CD14-positive monocyte (primary cell): ENCODE data around the gene BCR. TPM values are rescaled to one million over a fixed set of nuclear protein-coding genes. Genes with fewer than 3 reads are reported as not detected.

Source experiments
- DNase-seq, 3 donors: peaks; one replicate each; pipeline ENCODE4 v3.0.0-alpha.2; 2011 to 2022
- H2AFZ ChIP-seq: 2 replicates; pipeline ENCODE4 v1.6.0; 2012; ENCODE audit warnings: mild to moderate bottlenecking, low read depth, low read length, inconsistent platforms; ENCODE audit not compliant: insufficient read depth, poor library complexity, severe bottlenecking
- H3K27ac ChIP-seq, 2 donors: 1 replicate in 1 of 2; 2 replicates in 1 of 2; pipeline ENCODE4 v1.5.1; 2012 to 2013; ENCODE audit warnings: low read length in 2 of 2, control low read depth in 1 of 2, inconsistent platforms in 1 of 2, low read depth in 1 of 2, mild to moderate bottlenecking in 1 of 2
- H3K27me3 ChIP-seq, 2 donors: one replicate each; pipeline versions ENCODE4 v1.6.0 to v1.6.1; 2011 to 2013; ENCODE audit warnings: low read length in 2 of 2; ENCODE audit not compliant: control insufficient read depth in 2 of 2, insufficient read depth in 2 of 2
- H3K36me3 ChIP-seq, 2 donors: replicated peaks in 1 of 2; 1 replicate in 1 of 2; 2 replicates in 1 of 2; pipeline versions ENCODE4 v1.5.1 to v1.6.1; 2012 to 2013; ENCODE audit warnings: low read length in 2 of 2, control low read depth in 1 of 2, inconsistent platforms in 1 of 2, mild to moderate bottlenecking in 1 of 2; ENCODE audit not compliant: insufficient read depth in 2 of 2, control insufficient read depth in 1 of 2
- H3K4me1 ChIP-seq, 2 donors: 1 replicate in 1 of 2; 2 replicates in 1 of 2; pipeline versions ENCODE4 v1.5.1 to v1.6.1; 2012 to 2013; ENCODE audit warnings: low read length in 2 of 2, control low read depth in 1 of 2, inconsistent platforms in 1 of 2, mild to moderate bottlenecking in 1 of 2, moderate library complexity in 1 of 2; ENCODE audit not compliant: insufficient read depth in 2 of 2, control insufficient read depth in 1 of 2
- H3K4me2 ChIP-seq: replicated peaks from 2 replicates; pipeline ENCODE3; 2012; ENCODE audit warnings: low read length, moderate library complexity, mild to moderate bottlenecking; ENCODE audit not compliant: poor library complexity, severe bottlenecking; ENCODE audit errors: extremely low read depth
- H3K4me3 ChIP-seq, 3 experiments: fragments of 200-600 bp in 1 of 3; sonication (generic) in 1 of 3; replicated peaks in 1 of 3; 1 replicate in 2 of 3; 2 replicates in 1 of 3; pipeline ENCODE4 v1.5.1; 2011 to 2013; ENCODE audit warnings: low read length in 3 of 3, mild to moderate bottlenecking in 3 of 3, control low read depth in 2 of 3, low read depth in 2 of 3, inconsistent platforms in 1 of 3, moderate library complexity in 1 of 3
- H3K79me2 ChIP-seq: 2 replicates; pipeline ENCODE4 v1.6.0; 2012; ENCODE audit warnings: mild to moderate bottlenecking, control low read depth, inconsistent platforms, low read length, moderate library complexity; ENCODE audit not compliant: insufficient read depth
- H3K9ac ChIP-seq: 2 replicates; pipeline ENCODE4 v1.6.0; 2017; ENCODE audit warnings: low read length, mild to moderate bottlenecking; ENCODE audit not compliant: insufficient read depth, poor library complexity, severe bottlenecking
- H3K9me3 ChIP-seq, 2 donors: replicated peaks in 1 of 2; 1 replicate in 1 of 2; 2 replicates in 1 of 2; pipeline versions ENCODE4 v1.5.1 to v1.6.1; 2012 to 2013; ENCODE audit warnings: low read length in 2 of 2, control low read depth in 1 of 2; ENCODE audit not compliant: control insufficient read depth in 1 of 2, insufficient read depth in 1 of 2
- H4K20me1 ChIP-seq: 2 replicates; pipeline ENCODE4 v1.6.0; 2012; ENCODE audit warnings: mild to moderate bottlenecking, low read length, control low read depth, moderate library complexity; ENCODE audit not compliant: insufficient read depth
- H3K27ac Mint-ChIP-seq, 7 donors: one replicate each; pipeline ENCODE4 v1.8.0; 2020; ENCODE audit warnings: mild to moderate bottlenecking in 7 of 7, mixed read lengths in 7 of 7, moderate library complexity in 6 of 7, inconsistent platforms in 2 of 7
- H3K27me3 Mint-ChIP-seq, 3 donors: one replicate each; pipeline ENCODE4 v1.8.0; 2021 to 2022; ENCODE audit warnings: low read depth in 3 of 3, mild to moderate bottlenecking in 3 of 3, mixed read lengths in 3 of 3, moderate library complexity in 3 of 3, inconsistent platforms in 1 of 3
- H3K36me3 Mint-ChIP-seq, 2 donors: one replicate each; pipeline ENCODE4 v1.8.0; 2020; ENCODE audit warnings: mixed read lengths in 2 of 2, inconsistent platforms in 1 of 2, mild to moderate bottlenecking in 1 of 2
- H3K4me1 Mint-ChIP-seq: one replicate; pipeline ENCODE4 v1.8.0; 2020; ENCODE audit warnings: mild to moderate bottlenecking, mixed read lengths
- H3K4me3 Mint-ChIP-seq, 2 donors: one replicate each; pipeline ENCODE4 v1.8.0; 2020; ENCODE audit warnings: mild to moderate bottlenecking in 2 of 2, mixed read lengths in 2 of 2, moderate library complexity in 1 of 2
- H3K9me3 Mint-ChIP-seq, 7 donors: one replicate each; pipeline ENCODE4 v1.8.0; 2020 to 2022; ENCODE audit warnings: mixed read lengths in 7 of 7, mild to moderate bottlenecking in 6 of 7, moderate library complexity in 6 of 7, inconsistent platforms in 2 of 7
- CTCF ChIP-seq: fragments of 200-600 bp; IDR thresholded peaks from one replicate; pipeline ENCODE4 v1.8.0; 2022; ENCODE audit warnings: antibody characterized with exemption, mild to moderate bottlenecking
- WGBS: methylation state at CpG from one replicate; pipeline ENCODE4 v1.1.5; 2013; ENCODE audit warnings: missing lambda C conversion rate; ENCODE audit not compliant: insufficient coverage; 5-methylcytosine and 5-hydroxymethylcytosine counted together
- intact Hi-C, 2 donors: fragments of 100-400 bp; cut with micrococcal nuclease; formaldehyde crosslinking; loops; one replicate each; pipeline versions ENCODE4 v1.15.0 to v1.15.1; 2023
- polyA plus RNA-seq, 3 donors: library from polyadenylated mRNA; depleted of rRNA in 1 of 3; unstranded in 2 of 3; stranded (reverse) in 1 of 3; fragments of 300-500 nt in 2 of 3; fragments of >200 nt in 1 of 3; fragmentation: Illumina TruSeq in 2 of 3; gene quantifications; 1 replicate in 2 of 3; 2 replicates in 1 of 3; pipeline ENCODE4 v1.2.3, GENCODE V29; 2012 to 2021

Gene BCR
- polyA plus RNA-seq, 3 donors: 0.97 to 20.9 (median 0.97) TPM

GRCh38 chr22:23182309-23183060 lies 2.2 kb downstream of the BCR start:
- peak overlapping the region; percentile 87 for H3K4me2 ChIP-seq
- Mint-ChIP-seq H3K4me1 (peaks cover 66% of the 10 kb centered on the region), H3K4me3 (peak overlapping the region; percentile 88 to 99), H3K9me3 (peaks cover 0 to 3% (median 0%) of the 10 kb centered on the region in 7 donors), H3K36me3 (peaks cover 7 to 8% of the 10 kb centered on the region in 2 donors), H3K27me3 (peaks cover 0 to 15% (median 8%) of the 10 kb centered on the region in 3 donors), H3K27ac (peak overlapping the region in 5 of 7 donors; percentile 2 to 59 (median 26))
- H3K79me2 ChIP-seq: peaks cover 66% of the 10 kb centered on the region
- H3K9me3 ChIP-seq: no peaks in the 10 kb centered on the region
- H2AFZ ChIP-seq: no peak overlapping the region
- WGBS: 2% methylated on average over 9 of the region's 12 CpGs
- peaks cover 59 to 65% of the 10 kb centered on the region in 2 donors for H3K4me1 ChIP-seq
- TF ChIP-seq CTCF: no peak
- H3K27me3 ChIP-seq: peaks cover 0 to 5% of the 10 kb centered on the region in 2 donors
- H3K9ac ChIP-seq: peak overlapping the region; percentile 53
- no peaks in the 10 kb centered on the region for H3K36me3 ChIP-seq
- intact Hi-C loops: loop anchor here (2.0 to 5.0 kb wide), 2 partner anchors 35 to 36 kb away; no protein-coding TSS in a partner anchor
- peak; percentile 23 to 49 (median 28) for DNase-seq
- H3K27ac ChIP-seq: no peak overlapping the region
- peak overlapping the region; percentile 16 to 78 (median 52) for H3K4me3 ChIP-seq
- peaks cover 42% of the 10 kb centered on the region for H4K20me1 ChIP-seq

GRCh38 chr22:23183061-23183698 lies 2.9 kb downstream of the BCR start:
- H3K27ac ChIP-seq: no peak overlapping the region
- no peak for DNase-seq

More at GRCh38 chr22:23183061-23183698, 2.9 kb downstream of the BCR start:
- H3K27ac Mint-ChIP-seq: peak overlapping the region in 2 of 7 donors; percentile 19 to 81
- intact Hi-C loops: loop anchor here (2.0 to 5.0 kb wide), 2 partner anchors 34 to 36 kb away; no protein-coding TSS in a partner anchor
- Histone ChIP-seq H3K36me3 (peaks cover 4 to 5% of the 10 kb centered on the region in 2 donors), H3K79me2 (peaks cover 73% of the 10 kb centered on the region), H3K9ac (peak overlapping the region; percentile 53), H2AFZ (no peak overlapping the region), H4K20me1 (peaks cover 42% of the 10 kb centered on the region), H3K4me3 (peak overlapping the region; percentile 16 to 78 (median 52)), H3K4me1 (peaks cover 59 to 65% of the 10 kb centered on the region in 2 donors), H3K4me2 (peak overlapping the region; percentile 87), H3K27me3 (peaks cover 0 to 5% of the 10 kb centered on the region in 2 donors), H3K9me3 (no peaks in the 10 kb centered on the region)
- H3K36me3 Mint-ChIP-seq: peaks cover 14 to 15% of the 10 kb centered on the region in 2 donors
- peaks cover 0 to 15% (median 8%) of the 10 kb centered on the region in 3 donors for H3K27me3 Mint-ChIP-seq
- peaks cover 66% of the 10 kb centered on the region for H3K4me1 Mint-ChIP-seq
- peak overlapping the region; percentile 88 to 99 for H3K4me3 Mint-ChIP-seq
- peaks cover 0 to 3% (median 0%) of the 10 kb centered on the region in 7 donors for H3K9me3 Mint-ChIP-seq
- WGBS: under 1% methylated on average over 11 of the region's 11 CpGs
- no peak for TF ChIP-seq CTCF
